ENCODE results near the gene ANP32E.

DNA sequence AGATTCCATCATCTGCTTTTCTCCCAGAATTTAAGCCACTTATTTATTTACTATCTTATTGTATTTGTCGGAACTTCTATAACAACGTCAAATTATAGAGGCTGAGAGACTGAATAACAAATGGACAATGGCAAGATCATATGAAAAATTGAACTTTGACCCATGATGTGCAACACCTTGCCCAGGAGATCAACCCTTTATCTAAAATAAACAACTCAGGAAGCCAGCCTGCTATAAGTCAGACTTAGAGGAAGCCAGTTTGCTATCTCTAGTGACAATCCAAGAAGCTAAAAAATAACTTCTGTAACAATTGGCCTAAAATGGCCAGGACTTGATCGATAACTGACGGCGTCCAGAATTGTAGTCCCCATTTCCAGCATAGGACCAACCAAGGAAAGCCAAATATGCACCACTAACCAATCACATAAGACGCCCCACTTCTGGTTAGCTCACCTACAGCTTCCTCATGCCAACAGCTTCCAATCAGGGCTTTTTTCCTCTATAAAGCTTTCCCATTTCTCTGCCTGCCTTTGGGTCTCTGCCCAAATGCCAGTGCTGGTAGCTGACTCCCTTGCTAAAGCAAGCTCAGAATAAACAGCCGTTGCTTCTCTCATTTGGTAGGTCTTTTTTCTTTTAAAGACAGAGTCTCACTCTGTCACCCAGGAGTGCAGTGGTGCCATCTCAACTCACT, 28.5 kb downstream of the ANP32E start:
- no peak for TF ChIP-seq CTCF (IDR thresholded peaks at IDR 0.05 in 2 of 3, conservative IDR thresholded peaks at IDR 0.05 in 1 of 3; ENCODE audit: borderline replicate concordance in 1 of 3, insufficient read depth in 1 of 3, low read depth in 2 of 3, low read length in 2 of 3)
- TF ChIP-seq, protein P1, sequence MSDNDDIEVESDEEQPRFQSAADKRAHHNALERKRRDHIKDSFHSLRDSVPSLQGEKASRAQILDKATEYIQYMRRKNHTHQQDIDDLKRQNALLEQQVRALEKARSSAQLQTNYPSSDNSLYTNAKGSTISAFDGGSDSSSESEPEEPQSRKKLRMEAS (IDR thresholded peaks at IDR 0.05) = no peak
- no peak for TF ChIP-seq RAD21 (IDR thresholded peaks at IDR 0.05; ENCODE audit: low read depth)
